ENCODE data around the gene SDCCAG8.
A peak's percentile ranks its signal among the peaks of the same experiment; 100 is the strongest.

SDCCAG8 gene

GRCh38 chr1:243513726-243514491 lies 258.1 kb downstream of the SDCCAG8 start:
- FAIRE-seq = no peak

GRCh38 chr1:243514927-243515326 lies 259.1 kb downstream of the SDCCAG8 start:
- FAIRE-seq = no peak

- FAIRE-seq = no peak
Observed at GRCh38 chr1:243520831-243521230, 265.0 kb downstream of the SDCCAG8 start.

GRCh38 chr1:243523766-243524165 lies 267.9 kb downstream of the SDCCAG8 start:
- no peak for FAIRE-seq

- no peak for FAIRE-seq
Observed at GRCh38 chr1:243525085-243525487, 269.2 kb downstream of the SDCCAG8 start.

GRCh38 chr1:243526180-243526579 lies 270.3 kb downstream of the SDCCAG8 start:
- no peak for FAIRE-seq

GRCh38 chr1:243528459-243529121 lies 272.7 kb downstream of the SDCCAG8 start:
- no peak for FAIRE-seq

- no peak for FAIRE-seq
Observed at GRCh38 chr1:243529512-243529911, 273.7 kb downstream of the SDCCAG8 start.

GRCh38 chr1:243535014-243535413 lies 279.2 kb downstream of the SDCCAG8 start:
- peak; percentile 96 for FAIRE-seq

GRCh38 chr1:243539636-243540035 lies 283.8 kb downstream of the SDCCAG8 start:
- no peak for FAIRE-seq

GRCh38 chr1:243542739-243543415 lies 287.0 kb downstream of the SDCCAG8 start:
- no peak for FAIRE-seq

- no peak for FAIRE-seq
Observed at GRCh38 chr1:243543501-243543900, 287.7 kb downstream of the SDCCAG8 start.

- no peak for FAIRE-seq
Observed at GRCh38 chr1:243546457-243546856, 290.6 kb downstream of the SDCCAG8 start.

GRCh38 chr1:243547891-243548290 lies 292.1 kb downstream of the SDCCAG8 start:
- no peak for FAIRE-seq

GRCh38 chr1:243548516-243548915 lies 292.7 kb downstream of the SDCCAG8 start:
- no peak for FAIRE-seq

- no peak for FAIRE-seq
Observed at GRCh38 chr1:243549108-243549507, 293.3 kb downstream of the SDCCAG8 start.
